SK-N-SH treated with all-trans-retinoic acid at 6 μM for 48 hours (cell line): Measurements from ENCODE around the gene TBC1D9.

Source experiments
- SNAI2 ChIP-seq: fragments of 250-450 bp; sonication (Bioruptor Pico); IDR thresholded peaks from 2 replicates; pipeline ENCODE4 v1.5.0; 2020; ENCODE audit warnings: mild to moderate bottlenecking, moderate library complexity
- ZFP30 ChIP-seq: fragments of 450-650 bp; formaldehyde crosslinking; IDR thresholded peaks from 2 replicates; pipeline ENCODE4 v1.5.0; 2022; ENCODE audit warnings: mild to moderate bottlenecking, moderate library complexity
- ZNF565 ChIP-seq: fragments of 450-650 bp; formaldehyde crosslinking; conservative IDR thresholded peaks from 2 replicates; pipeline ENCODE4 v1.5.0; 2020; ENCODE audit warnings: low read depth, mild to moderate bottlenecking, moderate library complexity
- TF ChIP-seq, protein P1 (sequence below): fragments of 250-450 bp; sonication (Bioruptor Pico); IDR thresholded peaks from 2 replicates; pipeline ENCODE4 v1.5.1; 2021; ENCODE audit warnings: mild to moderate bottlenecking, moderate library complexity
- TF ChIP-seq, protein P2 (sequence below): fragments of 250-450 bp; sonication (Bioruptor Pico); IDR thresholded peaks from 2 replicates; pipeline ENCODE4 v1.8.0; 2021; ENCODE audit warnings: low read depth, mild to moderate bottlenecking, moderate library complexity, borderline replicate concordance
- TF ChIP-seq, protein P3 (sequence below): fragments of 250-450 bp; sonication (Bioruptor Pico); IDR thresholded peaks from 2 replicates; pipeline ENCODE4 v1.5.1; 2020; ENCODE audit warnings: low read depth, mild to moderate bottlenecking, moderate library complexity

DNA sequence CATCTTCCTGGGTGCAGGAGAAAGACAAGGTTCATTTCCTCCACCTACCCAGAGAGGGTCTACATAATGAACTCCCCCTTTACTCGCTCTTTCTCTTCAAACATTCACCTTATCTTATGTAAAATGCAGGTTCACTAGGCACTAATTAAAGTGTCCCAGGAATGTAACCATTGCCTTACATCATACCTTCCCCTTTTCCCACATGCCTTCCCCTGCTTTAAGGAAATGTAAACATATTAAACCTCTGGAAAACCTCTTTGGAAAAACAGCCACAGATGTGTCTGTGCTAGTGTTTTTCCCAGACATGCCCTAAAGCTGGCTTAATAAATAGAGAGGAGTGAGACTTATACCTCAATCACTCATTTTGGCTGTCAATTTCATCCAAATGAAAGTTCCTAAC is 15.8 kb downstream of the TBC1D9 start:
- TF ChIP-seq ZFP30 (CRISPR knock-in tag) (no peak), SNAI2 (CRISPR knock-in tag) (no peak), ZNF565 (CRISPR knock-in tag) (no peak)
- TF ChIP-seq, protein P1, sequence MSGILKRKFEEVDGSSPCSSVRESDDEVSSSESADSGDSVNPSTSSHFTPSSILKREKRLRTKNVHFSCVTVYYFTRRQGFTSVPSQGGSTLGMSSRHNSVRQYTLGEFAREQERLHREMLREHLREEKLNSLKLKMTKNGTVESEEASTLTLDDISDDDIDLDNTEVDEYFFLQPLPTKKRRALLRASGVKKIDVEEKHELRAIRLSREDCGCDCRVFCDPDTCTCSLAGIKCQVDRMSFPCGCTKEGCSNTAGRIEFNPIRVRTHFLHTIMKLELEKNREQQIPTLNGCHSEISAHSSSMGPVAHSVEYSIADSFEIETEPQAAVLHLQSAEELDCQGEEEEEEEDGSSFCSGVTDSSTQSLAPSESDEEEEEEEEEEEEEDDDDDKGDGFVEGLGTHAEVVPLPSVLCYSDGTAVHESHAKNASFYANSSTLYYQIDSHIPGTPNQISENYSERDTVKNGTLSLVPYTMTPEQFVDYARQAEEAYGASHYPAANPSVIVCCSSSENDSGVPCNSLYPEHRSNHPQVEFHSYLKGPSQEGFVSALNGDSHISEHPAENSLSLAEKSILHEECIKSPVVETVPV, result no peak
- TF ChIP-seq, protein P2, sequence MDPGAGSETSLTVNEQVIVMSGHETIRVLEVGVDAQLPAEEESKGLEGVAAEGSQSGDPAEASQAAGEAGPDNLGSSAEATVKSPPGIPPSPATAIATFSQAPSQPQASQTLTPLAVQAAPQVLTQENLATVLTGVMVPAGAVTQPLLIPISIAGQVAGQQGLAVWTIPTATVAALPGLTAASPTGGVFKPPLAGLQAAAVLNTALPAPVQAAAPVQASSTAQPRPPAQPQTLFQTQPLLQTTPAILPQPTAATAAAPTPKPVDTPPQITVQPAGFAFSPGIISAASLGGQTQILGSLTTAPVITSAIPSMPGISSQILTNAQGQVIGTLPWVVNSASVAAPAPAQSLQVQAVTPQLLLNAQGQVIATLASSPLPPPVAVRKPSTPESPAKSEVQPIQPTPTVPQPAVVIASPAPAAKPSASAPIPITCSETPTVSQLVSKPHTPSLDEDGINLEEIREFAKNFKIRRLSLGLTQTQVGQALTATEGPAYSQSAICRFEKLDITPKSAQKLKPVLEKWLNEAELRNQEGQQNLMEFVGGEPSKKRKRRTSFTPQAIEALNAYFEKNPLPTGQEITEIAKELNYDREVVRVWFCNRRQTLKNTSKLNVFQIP (CRISPR knock-in tag), result no peak
- TF ChIP-seq, protein P3, sequence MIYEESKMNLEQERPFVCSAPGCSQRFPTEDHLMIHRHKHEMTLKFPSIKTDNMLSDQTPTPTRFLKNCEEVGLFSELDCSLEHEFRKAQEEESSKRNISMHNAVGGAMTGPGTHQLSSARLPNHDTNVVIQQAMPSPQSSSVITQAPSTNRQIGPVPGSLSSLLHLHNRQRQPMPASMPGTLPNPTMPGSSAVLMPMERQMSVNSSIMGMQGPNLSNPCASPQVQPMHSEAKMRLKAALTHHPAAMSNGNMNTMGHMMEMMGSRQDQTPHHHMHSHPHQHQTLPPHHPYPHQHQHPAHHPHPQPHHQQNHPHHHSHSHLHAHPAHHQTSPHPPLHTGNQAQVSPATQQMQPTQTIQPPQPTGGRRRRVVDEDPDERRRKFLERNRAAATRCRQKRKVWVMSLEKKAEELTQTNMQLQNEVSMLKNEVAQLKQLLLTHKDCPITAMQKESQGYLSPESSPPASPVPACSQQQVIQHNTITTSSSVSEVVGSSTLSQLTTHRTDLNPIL (CRISPR knock-in tag), result no peak
